Neural crest cell (in vitro differentiated cells): Measurements from ENCODE around the gene RAB3IP. TPM values are rescaled to one million over a fixed set of nuclear protein-coding genes. Genes with fewer than 3 reads are reported as not detected.

Source experiments
- DNase-seq: peaks from one replicate; pipeline ENCODE4 v3.0.0; 2021; ENCODE audit warnings: low read depth, mixed read lengths, low spot score
- H3K27ac Mint-ChIP-seq: one replicate; pipeline ENCODE4 v1.8.0; 2021; ENCODE audit warnings: mild to moderate bottlenecking, mixed read lengths; ENCODE audit not compliant: unreplicated experiment
- H3K27me3 Mint-ChIP-seq: 2 replicates; pipeline ENCODE4 v1.8.0; 2021; ENCODE audit warnings: low read depth, mild to moderate bottlenecking, mixed read lengths
- H3K36me3 Mint-ChIP-seq: 2 replicates; pipeline ENCODE4 v1.8.0; 2021; ENCODE audit warnings: low read depth, mild to moderate bottlenecking, mixed read lengths
- H3K4me1 Mint-ChIP-seq: 2 replicates; pipeline ENCODE4 v1.8.0; 2021; ENCODE audit warnings: mixed read lengths
- H3K4me3 Mint-ChIP-seq: one replicate; pipeline ENCODE4 v1.8.0; 2021; ENCODE audit warnings: mild to moderate bottlenecking, mixed read lengths
- H3K9me3 Mint-ChIP-seq: 2 replicates; pipeline ENCODE4 v1.8.0; 2021; ENCODE audit warnings: mixed read lengths
- total RNA-seq: library from RNA; stranded (reverse); gene quantifications from 2 replicates; pipeline ENCODE4 v1.2.1, GENCODE V29; 2021
- TF ChIP-seq, protein P1 (sequence below): fragments of 200-600 bp; sonication (generic); conservative IDR thresholded peaks from 2 replicates; pipeline ENCODE4 v1.5.0; 2021; ENCODE audit warnings: antibody characterized with exemption, mild to moderate bottlenecking

The RAB3IP gene
- total RNA-seq, 1 donor from 2014 or later = 24.0 TPM

DNA sequence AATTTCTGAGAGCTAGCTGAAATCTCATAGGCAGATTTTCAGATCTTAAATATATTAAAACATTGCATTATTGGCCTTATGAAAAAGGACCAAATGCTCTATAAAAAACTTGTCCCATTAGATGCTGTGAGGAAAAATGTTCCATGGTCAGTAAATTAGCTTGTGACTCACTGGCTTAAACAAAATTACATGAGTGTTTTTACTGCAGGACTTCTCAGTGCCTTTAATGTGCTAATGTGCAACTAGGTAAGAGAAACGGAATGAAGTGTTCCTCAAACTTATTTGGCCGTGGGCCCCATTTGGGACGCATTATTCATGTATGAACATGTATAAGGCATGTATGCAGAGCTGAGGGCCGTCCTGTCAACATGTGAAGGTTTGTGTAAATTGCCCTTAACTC, 128.0 kb downstream of the RAB3IP start:
- H3K36me3 Mint-ChIP-seq = no peaks in the 10 kb centered on the region
- H3K27me3 Mint-ChIP-seq = no peaks in the 10 kb centered on the region
- no peak overlapping the region for H3K4me3 Mint-ChIP-seq
- H3K9me3 Mint-ChIP-seq = no peaks in the 10 kb centered on the region
- no peaks in the 10 kb centered on the region for H3K4me1 Mint-ChIP-seq
- no peak overlapping the region for H3K27ac Mint-ChIP-seq
- TF ChIP-seq, protein P1, sequence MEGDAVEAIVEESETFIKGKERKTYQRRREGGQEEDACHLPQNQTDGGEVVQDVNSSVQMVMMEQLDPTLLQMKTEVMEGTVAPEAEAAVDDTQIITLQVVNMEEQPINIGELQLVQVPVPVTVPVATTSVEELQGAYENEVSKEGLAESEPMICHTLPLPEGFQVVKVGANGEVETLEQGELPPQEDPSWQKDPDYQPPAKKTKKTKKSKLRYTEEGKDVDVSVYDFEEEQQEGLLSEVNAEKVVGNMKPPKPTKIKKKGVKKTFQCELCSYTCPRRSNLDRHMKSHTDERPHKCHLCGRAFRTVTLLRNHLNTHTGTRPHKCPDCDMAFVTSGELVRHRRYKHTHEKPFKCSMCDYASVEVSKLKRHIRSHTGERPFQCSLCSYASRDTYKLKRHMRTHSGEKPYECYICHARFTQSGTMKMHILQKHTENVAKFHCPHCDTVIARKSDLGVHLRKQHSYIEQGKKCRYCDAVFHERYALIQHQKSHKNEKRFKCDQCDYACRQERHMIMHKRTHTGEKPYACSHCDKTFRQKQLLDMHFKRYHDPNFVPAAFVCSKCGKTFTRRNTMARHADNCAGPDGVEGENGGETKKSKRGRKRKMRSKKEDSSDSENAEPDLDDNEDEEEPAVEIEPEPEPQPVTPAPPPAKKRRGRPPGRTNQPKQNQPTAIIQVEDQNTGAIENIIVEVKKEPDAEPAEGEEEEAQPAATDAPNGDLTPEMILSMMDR = no peak
- no peak for DNase-seq

DNA sequence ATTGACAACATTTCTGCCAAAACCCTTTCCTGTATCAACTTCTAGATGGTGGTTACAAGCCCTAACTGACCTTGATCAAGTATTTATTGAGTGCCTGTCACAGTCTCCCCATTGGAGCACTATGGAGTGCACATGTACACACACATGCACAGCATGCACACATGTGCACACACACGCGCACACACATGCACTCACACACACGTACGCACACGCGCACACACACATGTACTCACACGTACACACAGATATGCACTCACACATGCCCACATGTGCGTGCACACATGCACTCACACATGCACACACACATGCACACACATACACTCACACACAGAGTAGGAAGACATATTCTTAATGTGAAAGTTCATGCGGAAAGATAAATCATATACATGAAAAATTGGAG, 130.0 kb downstream of the RAB3IP start:
- TF ChIP-seq, protein P1 = no peak
- H3K4me3 Mint-ChIP-seq = no peak overlapping the region
- no peaks in the 10 kb centered on the region for H3K36me3 Mint-ChIP-seq
- no peak for DNase-seq
- no peaks in the 10 kb centered on the region for H3K4me1 Mint-ChIP-seq
- H3K27ac Mint-ChIP-seq = no peak overlapping the region
- H3K27me3 Mint-ChIP-seq = no peaks in the 10 kb centered on the region
- H3K9me3 Mint-ChIP-seq = no peaks in the 10 kb centered on the region

DNA sequence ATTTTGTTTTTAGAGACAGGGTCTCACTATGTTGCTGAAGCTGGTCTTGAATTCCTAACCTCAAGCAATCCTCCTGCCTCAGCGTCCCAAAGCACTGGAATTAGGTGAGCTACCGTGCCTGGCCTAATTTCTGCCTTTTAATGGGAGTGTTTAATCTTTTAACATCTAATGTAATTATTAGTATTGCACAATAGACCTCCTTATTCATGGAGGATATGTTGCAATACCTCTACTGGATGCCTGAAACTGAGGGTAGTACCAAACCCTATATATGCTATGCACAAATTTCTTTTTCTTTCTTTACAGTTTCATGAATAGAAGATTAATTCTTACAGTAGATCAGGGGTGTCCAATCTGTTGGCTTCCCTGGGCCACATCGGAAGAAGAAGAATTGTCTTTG, 134.1 kb downstream of the RAB3IP start:
- DNase-seq = no peak
- Mint-ChIP-seq H3K36me3 (no peaks in the 10 kb centered on the region), H3K27me3 (no peaks in the 10 kb centered on the region), H3K27ac (no peak overlapping the region), H3K4me3 (no peak overlapping the region), H3K4me1 (peaks cover 7% of the 10 kb centered on the region), H3K9me3 (no peaks in the 10 kb centered on the region)
- TF ChIP-seq, protein P1 = no peak

Other genes starting within 250 kb of the RAB3IP start
- gene CCT2, start 153.4 kb upstream of the RAB3IP start, total RNA-seq = 388 and 392 TPM in 2 replicates
- not detected in 2 replicates for gene LRRC10, start 128.0 kb upstream of the RAB3IP start, total RNA-seq
- not detected in 2 replicates for gene BEST3, start 39.6 kb upstream of the RAB3IP start, total RNA-seq
- 0.39 and 0.42 TPM in 2 replicates for gene MYRFL, start 86.4 kb downstream of the RAB3IP start, total RNA-seq